T-helper 9 cell (primary cell): ENCODE data around the gene AVPR1A.

Source experiments
- DNase-seq: peaks from one replicate; pipeline ENCODE4 v3.0.0-alpha.2; 2020

Gene AVPR1A

GRCh38 chr12:63093084-63093483 lies 57.9 kb downstream of the AVPR1A start:
- no peak for DNase-seq
